Mucosa of rectum (tissue), 2 donors: ENCODE measurements around the gene POLR3G.

Experiments
- H3K27ac ChIP-seq, 2 donors: one replicate each; pipeline ENCODE4 v1.7.0; 2013; ENCODE audit warnings: inconsistent platforms in 2 of 2, low read depth in 2 of 2, low read length in 2 of 2
- H3K27me3 ChIP-seq, 2 donors: one replicate each; pipeline ENCODE4 v1.7.0; 2013; ENCODE audit warnings: low read length in 2 of 2; ENCODE audit not compliant: control insufficient read depth in 2 of 2, insufficient read depth in 2 of 2
- H3K36me3 ChIP-seq, 2 donors: one replicate each; pipeline ENCODE4 v1.7.0; 2013; ENCODE audit warnings: low read length in 2 of 2; ENCODE audit not compliant: control insufficient read depth in 2 of 2, insufficient read depth in 2 of 2
- H3K4me1 ChIP-seq, 2 donors: one replicate each; pipeline ENCODE4 v1.7.0; 2013; ENCODE audit warnings: low read length in 2 of 2, mild to moderate bottlenecking in 1 of 2; ENCODE audit not compliant: control insufficient read depth in 2 of 2, insufficient read depth in 2 of 2
- H3K4me3 ChIP-seq, 2 donors: one replicate each; pipeline ENCODE4 v1.7.0; 2013; ENCODE audit warnings: low read length in 2 of 2
- H3K9ac ChIP-seq, 2 donors: one replicate each; pipeline ENCODE4 v1.7.0; 2013; ENCODE audit warnings: low read length in 2 of 2, low read depth in 1 of 2, mild to moderate bottlenecking in 1 of 2
- H3K9me3 ChIP-seq, 2 donors: one replicate each; pipeline ENCODE4 v1.7.0; 2013; ENCODE audit warnings: low read length in 2 of 2; ENCODE audit not compliant: control insufficient read depth in 2 of 2
- donor health status: healthy.
- donor health status: Normal muscosa, but diverticular disease.

POLR3G gene

GRCh38 chr5:90474235-90475107 lies at the start of gene POLR3G, which contains the start of gene MBLAC2:
POLR3G (plus strand) TSS chr5:90474864; CDS start chr5:90485568, 10,704 bp downstream.
MBLAC2 (minus strand) TSS chr5:90474771; CDS start chr5:90474292, 479 bp downstream.
- Histone ChIP-seq H3K4me3 (peak within 1 kb of the TSS; percentile 91 to 100), H3K27me3 (no peaks in the 10 kb centered on the region), H3K27ac (peak within 1 kb of the TSS; percentile 80 to 86), H3K4me1 (peaks cover 7 to 14% of the 10 kb centered on the region in 2 donors), H3K9me3 (no peaks in the 10 kb centered on the region), H3K36me3 (no peaks in the 10 kb centered on the region), H3K9ac (peak within 1 kb of the TSS; percentile 80 to 82)

GRCh38 chr5:90434116-90434714 lies 40.4 kb upstream of the POLR3G start:
- no peaks in the 10 kb centered on the region for H3K27me3 ChIP-seq
- H3K9ac ChIP-seq = no peak overlapping the region
- H3K27ac ChIP-seq = no peak overlapping the region
- no peaks in the 10 kb centered on the region for H3K4me1 ChIP-seq
- H3K36me3 ChIP-seq = no peaks in the 10 kb centered on the region
- no peak overlapping the region for H3K4me3 ChIP-seq
- H3K9me3 ChIP-seq = no peaks in the 10 kb centered on the region

DNA sequence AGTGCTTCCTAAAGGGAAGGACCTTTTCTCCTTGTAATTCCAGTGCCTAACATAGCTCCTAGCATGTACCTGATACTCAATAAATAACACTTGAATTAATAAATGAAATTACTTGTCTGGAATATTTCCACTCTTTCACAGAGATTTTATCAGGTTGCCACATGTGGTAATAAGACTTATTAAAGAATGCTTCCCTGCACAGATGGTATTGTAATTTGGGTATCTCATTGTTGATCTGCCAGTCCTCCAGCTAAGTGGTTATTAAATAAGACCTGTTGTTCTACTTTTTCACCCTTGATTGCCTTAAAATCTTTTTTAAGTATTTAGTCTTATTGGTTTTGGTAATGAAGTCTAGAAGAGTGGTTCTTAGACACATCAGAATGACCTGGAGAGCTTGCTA lies 37.0 kb upstream of the POLR3G start:
- no peak overlapping the region for H3K9ac ChIP-seq
- peaks cover 0 to 2% of the 10 kb centered on the region in 2 donors for H3K4me1 ChIP-seq
- no peaks in the 10 kb centered on the region for H3K27me3 ChIP-seq
- H3K36me3 ChIP-seq = no peaks in the 10 kb centered on the region
- H3K27ac ChIP-seq = no peak overlapping the region
- no peak overlapping the region for H3K4me3 ChIP-seq
- no peaks in the 10 kb centered on the region for H3K9me3 ChIP-seq

GRCh38 chr5:90438100-90438499 lies 36.6 kb upstream of the POLR3G start:
- no peaks in the 10 kb centered on the region for H3K36me3 ChIP-seq
- H3K9ac ChIP-seq = no peak overlapping the region
- no peaks in the 10 kb centered on the region for H3K27me3 ChIP-seq
- no peak overlapping the region for H3K4me3 ChIP-seq
- H3K9me3 ChIP-seq = no peaks in the 10 kb centered on the region
- H3K4me1 ChIP-seq = peaks cover 0 to 2% of the 10 kb centered on the region in 2 donors
- H3K27ac ChIP-seq = no peak overlapping the region

GRCh38 chr5:90440644-90441043 lies 34.0 kb upstream of the POLR3G start:
- Histone ChIP-seq H3K4me3 (peak overlapping the region in 1 of 2 donors; percentile 59), H3K27me3 (no peaks in the 10 kb centered on the region), H3K9me3 (no peaks in the 10 kb centered on the region), H3K4me1 (peaks cover 0 to 2% of the 10 kb centered on the region in 2 donors), H3K36me3 (no peaks in the 10 kb centered on the region), H3K27ac (no peak overlapping the region), H3K9ac (no peak overlapping the region)

DNA sequence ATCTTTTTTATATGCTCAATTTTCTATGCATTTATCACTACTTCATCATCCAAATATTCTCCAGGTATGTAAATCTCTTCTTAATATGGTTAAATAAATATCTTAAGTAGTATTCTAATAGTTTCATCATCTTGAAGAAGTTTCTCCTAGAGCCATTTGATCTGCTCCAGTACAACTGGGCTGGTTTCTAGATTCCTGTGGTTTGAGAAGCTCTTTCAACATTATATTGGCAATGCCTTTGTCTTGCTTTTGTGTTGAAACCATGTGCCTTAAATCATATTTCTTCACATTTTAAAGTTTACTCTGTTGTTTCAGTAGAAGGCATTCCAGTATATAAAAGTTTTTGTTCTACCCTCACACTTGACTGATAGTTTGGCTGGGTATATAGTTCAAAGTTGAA lies 27.7 kb upstream of the POLR3G start:
- Histone ChIP-seq H3K9ac (no peak overlapping the region), H3K27ac (no peak overlapping the region), H3K9me3 (no peaks in the 10 kb centered on the region), H3K4me1 (no peaks in the 10 kb centered on the region), H3K36me3 (no peaks in the 10 kb centered on the region), H3K4me3 (no peak overlapping the region), H3K27me3 (no peaks in the 10 kb centered on the region)

DNA sequence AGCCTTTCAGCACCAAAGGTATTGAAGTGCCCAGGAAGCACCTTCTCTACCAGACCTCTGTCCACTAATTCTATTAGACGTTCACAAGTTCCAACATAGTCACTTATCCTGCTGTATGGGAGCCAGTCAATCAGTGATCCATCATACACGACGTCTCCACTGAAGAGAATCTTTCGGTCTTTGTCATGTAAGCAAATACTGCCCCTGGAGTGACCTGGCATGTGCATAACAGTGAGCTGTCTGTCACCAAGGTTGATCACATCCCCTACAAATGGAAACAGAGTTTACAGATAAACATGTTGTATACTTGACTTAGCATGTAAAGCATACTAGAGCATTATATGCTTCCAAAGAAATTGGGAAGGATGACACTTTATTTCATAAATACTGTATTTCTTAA lies 13.4 kb upstream of the POLR3G start:
- H3K27ac ChIP-seq = no peak overlapping the region
- no peak overlapping the region for H3K4me3 ChIP-seq
- no peaks in the 10 kb centered on the region for H3K4me1 ChIP-seq
- no peaks in the 10 kb centered on the region for H3K9me3 ChIP-seq
- H3K36me3 ChIP-seq = no peaks in the 10 kb centered on the region
- H3K27me3 ChIP-seq = no peaks in the 10 kb centered on the region
- H3K9ac ChIP-seq = no peak overlapping the region

DNA sequence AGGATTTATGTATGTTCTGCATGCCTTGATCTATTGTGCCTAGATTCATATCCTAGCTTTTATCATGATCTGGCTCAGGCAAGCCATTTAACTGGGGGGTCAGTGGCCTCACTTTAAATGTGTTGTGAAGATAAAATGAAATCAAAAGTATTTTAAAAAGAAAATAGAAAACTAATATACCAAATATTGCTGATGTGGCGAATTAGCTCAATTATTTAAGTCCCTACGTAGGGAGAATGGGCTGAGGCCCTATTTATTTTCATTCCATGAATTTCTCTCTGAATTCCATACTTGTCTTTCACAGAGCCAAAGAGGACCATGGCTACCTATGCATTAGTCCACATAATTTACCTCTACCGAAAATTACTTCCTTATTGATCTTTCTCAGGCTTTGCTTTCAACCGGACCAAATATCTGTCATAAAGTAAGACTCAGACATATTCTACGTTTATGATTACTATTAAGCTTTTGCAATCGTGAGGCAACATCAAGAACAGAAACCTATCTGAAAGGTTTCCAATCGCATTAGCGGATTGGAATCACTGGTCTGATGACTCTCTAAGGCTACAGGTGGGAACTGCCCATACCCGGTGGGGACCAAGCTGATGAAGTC lies 1.8 kb upstream of the POLR3G start:
- no peaks in the 10 kb centered on the region for H3K27me3 ChIP-seq
- H3K36me3 ChIP-seq = no peaks in the 10 kb centered on the region
- peak overlapping the region; percentile 80 to 82 for H3K9ac ChIP-seq
- no peak overlapping the region for H3K27ac ChIP-seq
- peaks cover 7 to 14% of the 10 kb centered on the region in 2 donors for H3K4me1 ChIP-seq
- peak overlapping the region; percentile 91 to 100 for H3K4me3 ChIP-seq
- no peaks in the 10 kb centered on the region for H3K9me3 ChIP-seq

DNA sequence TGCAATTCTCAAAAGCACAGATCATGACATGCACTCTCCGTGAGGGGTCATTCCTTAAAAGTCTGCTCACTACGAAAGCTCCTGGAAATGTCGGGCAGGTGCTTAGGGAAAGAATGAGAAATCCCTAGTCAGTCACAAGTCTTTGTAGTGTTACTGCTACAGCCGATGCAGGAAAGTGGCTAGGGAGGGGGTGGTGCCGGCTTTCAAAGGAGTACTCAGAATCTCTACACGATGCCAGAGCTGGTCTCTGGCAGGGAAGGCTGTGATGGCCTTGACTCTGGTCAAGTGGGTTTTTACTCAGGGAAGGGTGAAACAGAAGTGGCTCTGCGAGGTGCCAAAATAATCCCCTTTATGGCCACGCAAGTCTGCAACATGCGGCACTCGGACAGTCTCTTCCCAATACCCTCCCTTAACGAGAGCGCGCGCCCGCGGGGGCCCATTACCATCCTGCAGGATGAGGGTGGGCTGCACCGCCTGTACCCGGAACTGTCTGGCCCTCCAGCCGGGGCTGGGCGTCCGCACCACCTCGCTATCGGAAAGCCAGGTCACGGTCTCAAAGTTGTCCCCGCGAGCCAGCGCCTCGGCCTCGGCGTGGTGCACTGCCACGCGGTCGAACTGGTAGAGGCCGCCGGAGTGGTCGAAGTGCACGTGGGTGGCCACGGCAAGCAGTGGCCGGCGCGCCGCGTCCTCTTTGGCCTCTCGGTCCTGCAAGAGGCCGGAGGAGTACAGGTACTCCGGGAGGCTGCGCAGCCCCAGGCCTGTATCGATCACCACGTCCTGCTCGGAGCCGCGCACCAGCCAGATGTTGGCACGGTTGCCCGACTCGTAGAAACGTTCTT lies 1.0 kb upstream of the POLR3G start:
- H3K4me3 ChIP-seq = peak overlapping the region; percentile 91 to 100
- H3K9me3 ChIP-seq = no peaks in the 10 kb centered on the region
- H3K27me3 ChIP-seq = no peaks in the 10 kb centered on the region
- H3K36me3 ChIP-seq = no peaks in the 10 kb centered on the region
- peak overlapping the region; percentile 80 to 86 for H3K27ac ChIP-seq
- peak overlapping the region; percentile 80 to 82 for H3K9ac ChIP-seq
- H3K4me1 ChIP-seq = peaks cover 7 to 14% of the 10 kb centered on the region in 2 donors
